HUES6 (cell line): ENCODE data around the gene TMEM225B.
A peak's percentile ranks its signal among the peaks of the same experiment; 100 is the strongest.

ENCODE experiments used
- H3K27ac ChIP-seq: 2 replicates; pipeline ENCODE4 v1.7.0; 2013; ENCODE audit warnings: low read depth, mild to moderate bottlenecking, low read length, inconsistent platforms
- H3K27me3 ChIP-seq: 2 replicates; pipeline ENCODE4 v1.6.1; 2013; ENCODE audit warnings: low read length; ENCODE audit not compliant: control insufficient read depth, insufficient read depth
- H3K36me3 ChIP-seq: 2 replicates; pipeline ENCODE4 v1.6.1; 2013; ENCODE audit warnings: low read length; ENCODE audit not compliant: control insufficient read depth, insufficient read depth
- H3K4me1 ChIP-seq: 2 replicates; pipeline ENCODE4 v1.6.1; 2013; ENCODE audit warnings: low read length; ENCODE audit not compliant: control insufficient read depth, insufficient read depth
- H3K4me3 ChIP-seq: 2 replicates; pipeline ENCODE4 v1.5.1; 2013; ENCODE audit warnings: low read depth, low read length
- H3K9ac ChIP-seq: one replicate; pipeline ENCODE4 v1.6.1; 2013; ENCODE audit warnings: mild to moderate bottlenecking, low read length
- H3K9me3 ChIP-seq: 2 replicates; pipeline ENCODE4 v1.6.1; 2013; ENCODE audit warnings: low read depth, low read length; ENCODE audit not compliant: control insufficient read depth, insufficient read depth

TMEM225B gene

GRCh38 chr7:99607548-99607947 lies 9.5 kb downstream of the TMEM225B start:
- H3K27ac ChIP-seq, result no peak overlapping the region
- no peaks in the 10 kb centered on the region for H3K4me1 ChIP-seq
- no peak overlapping the region for H3K9ac ChIP-seq
- H3K4me3 ChIP-seq, result no peak overlapping the region
- no peaks in the 10 kb centered on the region for H3K9me3 ChIP-seq
- no peaks in the 10 kb centered on the region for H3K36me3 ChIP-seq
- no peaks in the 10 kb centered on the region; the same call in 1 of the 2 replicates for H3K27me3 ChIP-seq

GRCh38 chr7:99614495-99614894 lies 16.4 kb downstream of the TMEM225B start:
- Histone ChIP-seq H3K4me1 (peaks cover 9% of the 10 kb centered on the region; the same call in 1 of the 2 replicates), H3K36me3 (peaks cover 15% of the 10 kb centered on the region), H3K27ac (no peak overlapping the region)

GRCh38 chr7:99615989-99616358 lies 17.9 kb downstream of the TMEM225B start:
- H3K27ac ChIP-seq, result no peak overlapping the region
- peak overlapping the region; percentile 39 for H3K9ac ChIP-seq
- H3K27me3 ChIP-seq, result no peaks in the 10 kb centered on the region
- no peaks in the 10 kb centered on the region for H3K9me3 ChIP-seq
- H3K4me3 ChIP-seq, result peak overlapping the region; percentile 73
- peaks cover 9% of the 10 kb centered on the region; the same call in 1 of the 2 replicates for H3K4me1 ChIP-seq
- peaks cover 30% of the 10 kb centered on the region for H3K36me3 ChIP-seq

More at GRCh38 chr7:99614495-99614894, 16.4 kb downstream of the TMEM225B start:
- no peaks in the 10 kb centered on the region; the same call in 1 of the 2 replicates for H3K27me3 ChIP-seq
- H3K4me3 ChIP-seq, result no peak overlapping the region
- no peak overlapping the region for H3K9ac ChIP-seq
- no peaks in the 10 kb centered on the region for H3K9me3 ChIP-seq

GRCh38 chr7:99616359-99617191 lies 18.5 kb downstream of the TMEM225B start, which contains the start of gene ZSCAN25:
TSS of gene ZSCAN25 (plus strand) at chr7:99616946. CDS start at chr7:99619607, 2,661 bp downstream.
- peaks cover 36% of the 10 kb centered on the region for H3K36me3 ChIP-seq
- no peaks in the 10 kb centered on the region for H3K9me3 ChIP-seq
- H3K27ac ChIP-seq, result peak within 1 kb of the TSS; percentile 79; the same call in 1 of the 2 replicates
- no peaks in the 10 kb centered on the region for H3K27me3 ChIP-seq
- peaks cover 9% of the 10 kb centered on the region; the same call in 1 of the 2 replicates for H3K4me1 ChIP-seq
- H3K4me3 ChIP-seq, result peak within 1 kb of the TSS; percentile 73
- H3K9ac ChIP-seq, result peak within 1 kb of the TSS; percentile 78

- peaks cover 41% of the 10 kb centered on the region for H3K36me3 ChIP-seq
- H3K4me3 ChIP-seq, result peak overlapping the region; percentile 73
- H3K9me3 ChIP-seq, result no peaks in the 10 kb centered on the region
- no peaks in the 10 kb centered on the region for H3K27me3 ChIP-seq
- peaks cover 9% of the 10 kb centered on the region; the same call in 1 of the 2 replicates for H3K4me1 ChIP-seq
- H3K9ac ChIP-seq, result peak overlapping the region; percentile 78
- peak overlapping the region; percentile 79; the same call in 1 of the 2 replicates for H3K27ac ChIP-seq
These were observed 19.2 kb downstream of the TMEM225B start for GRCh38 chr7:99617192-99617781.

- no peak overlapping the region for H3K27ac ChIP-seq
- H3K4me1 ChIP-seq, result peaks cover 9% of the 10 kb centered on the region; the same call in 1 of the 2 replicates
- H3K36me3 ChIP-seq, result peaks cover 56% of the 10 kb centered on the region
- no peaks in the 10 kb centered on the region for H3K9me3 ChIP-seq
- no peaks in the 10 kb centered on the region for H3K27me3 ChIP-seq
- H3K4me3 ChIP-seq, result no peak overlapping the region
- H3K9ac ChIP-seq, result no peak overlapping the region
These were observed 20.7 kb downstream of the TMEM225B start for GRCh38 chr7:99618726-99619125.

GRCh38 chr7:99619571-99620130 lies 21.6 kb downstream of the TMEM225B start:
- H3K4me3 ChIP-seq, result no peak overlapping the region
- H3K27ac ChIP-seq, result no peak overlapping the region
- H3K9ac ChIP-seq, result no peak overlapping the region
- H3K27me3 ChIP-seq, result no peaks in the 10 kb centered on the region
- peaks cover 65% of the 10 kb centered on the region for H3K36me3 ChIP-seq
- no peaks in the 10 kb centered on the region for H3K9me3 ChIP-seq
- peaks cover 9% of the 10 kb centered on the region; the same call in 1 of the 2 replicates for H3K4me1 ChIP-seq

GRCh38 chr7:99621271-99621670 lies 23.2 kb downstream of the TMEM225B start:
- peaks cover 81% of the 10 kb centered on the region for H3K36me3 ChIP-seq
- H3K4me1 ChIP-seq, result peaks cover 9% of the 10 kb centered on the region; the same call in 1 of the 2 replicates
- no peak overlapping the region for H3K9ac ChIP-seq
- no peak overlapping the region for H3K27ac ChIP-seq
- no peaks in the 10 kb centered on the region for H3K9me3 ChIP-seq
- H3K27me3 ChIP-seq, result no peaks in the 10 kb centered on the region
- H3K4me3 ChIP-seq, result no peak overlapping the region

GRCh38 chr7:99622596-99622995 lies 24.5 kb downstream of the TMEM225B start:
- Histone ChIP-seq H3K4me1 (peaks cover 7% of the 10 kb centered on the region; the same call in 1 of the 2 replicates), H3K9ac (no peak overlapping the region), H3K36me3 (peaks cover 94% of the 10 kb centered on the region), H3K4me3 (no peak overlapping the region), H3K27ac (no peak overlapping the region), H3K27me3 (no peaks in the 10 kb centered on the region), H3K9me3 (no peaks in the 10 kb centered on the region)

GRCh38 chr7:99623091-99623693 lies 25.1 kb downstream of the TMEM225B start:
- no peaks in the 10 kb centered on the region for H3K9me3 ChIP-seq
- H3K9ac ChIP-seq, result no peak overlapping the region
- H3K27ac ChIP-seq, result no peak overlapping the region
- H3K36me3 ChIP-seq, result peaks cover 98% of the 10 kb centered on the region
- peaks cover 2% of the 10 kb centered on the region for H3K4me1 ChIP-seq
- no peak overlapping the region for H3K4me3 ChIP-seq
- H3K27me3 ChIP-seq, result no peaks in the 10 kb centered on the region
